ENCODE measurements around the gene MEGF6. TPM values are rescaled to one million over a fixed set of nuclear protein-coding genes. Genes with fewer than 3 reads are reported as not detected.
A peak's percentile ranks its signal among the peaks of the same experiment; 100 is the strongest.

Gene MEGF6
- total and polyA plus RNA-seq, 4 donors: 6.0 to 19.9 (median 15.3) TPM

DNA sequence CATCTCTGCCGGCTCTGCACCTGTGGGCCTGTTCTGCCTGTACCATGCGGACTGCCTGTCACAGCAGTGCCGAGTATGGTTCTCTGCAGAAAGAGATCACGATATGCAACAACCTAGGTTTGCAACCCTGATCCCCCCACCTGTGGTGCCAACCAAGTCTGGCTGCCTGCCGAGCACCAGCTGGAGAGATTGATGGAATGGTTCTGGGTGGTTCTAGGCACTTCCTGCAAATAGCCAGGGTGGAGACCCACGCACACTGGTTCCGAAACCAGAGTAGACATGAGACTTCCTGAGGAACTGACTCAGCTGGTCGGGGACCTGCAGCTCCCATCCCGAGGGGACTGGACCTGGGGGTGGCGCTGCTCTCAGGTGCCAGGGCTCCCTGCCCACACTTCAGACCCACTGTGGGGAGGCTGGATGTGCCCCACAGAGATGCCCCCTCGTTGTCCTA, 18.9 kb upstream of the MEGF6 start:
- H3K9me3 ChIP-seq (ENCODE audit: control insufficient read depth, insufficient read depth, low read length): no peaks in the 10 kb centered on the region
- no peaks in the 10 kb centered on the region for H3K27me3 ChIP-seq (ENCODE audit: control insufficient read depth, insufficient read depth, low read length)
- peaks cover 86% of the 10 kb centered on the region for H3K36me3 ChIP-seq (ENCODE audit: control insufficient read depth, insufficient read depth, low read length)
- no peak overlapping the region for H3K27ac ChIP-seq (ENCODE audit: low read depth, low read length)
- WGBS (ENCODE audit: insufficient coverage): 87% methylated on average over 9 of the region's 11 CpGs
- H3K4me1 ChIP-seq (ENCODE audit: control insufficient read depth, insufficient read depth, low read length): peaks cover 5% of the 10 kb centered on the region
- H3K4me3 ChIP-seq (ENCODE audit: low read depth, low read length): no peak overlapping the region
- no peak for DNase-seq (ENCODE audit: low read depth in 4 of 6, low spot score in 6 of 6)

DNA sequence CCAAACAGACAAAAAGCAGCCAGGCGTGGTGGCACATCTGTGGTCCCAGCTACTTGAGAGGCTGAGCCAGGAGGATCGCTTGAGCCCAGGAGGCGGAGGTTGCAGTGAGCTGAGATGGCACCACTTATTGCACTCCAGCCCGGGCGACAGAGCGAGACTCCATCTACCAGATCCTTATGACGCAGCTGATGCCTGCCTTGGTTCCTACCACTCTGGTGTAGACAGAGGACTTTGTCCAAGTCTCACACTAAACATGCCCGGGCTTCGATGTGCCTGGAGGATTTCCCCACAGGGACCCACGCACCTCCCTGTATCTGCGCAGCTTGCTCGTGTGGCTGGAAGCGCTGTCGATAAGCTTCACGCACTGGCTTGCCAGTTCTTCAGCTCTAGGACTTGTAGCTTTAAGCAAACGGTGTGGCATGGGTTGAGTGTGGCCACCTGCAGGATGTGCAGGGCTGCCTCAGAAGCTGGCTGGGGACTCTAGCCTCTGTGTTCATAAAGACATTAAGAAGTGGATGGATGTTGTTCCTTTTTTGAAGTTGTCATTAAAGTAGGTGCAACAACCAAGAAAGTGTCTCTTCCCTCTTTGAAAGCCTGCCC, 18.4 kb upstream of the MEGF6 start:
- H3K27ac ChIP-seq (ENCODE audit: low read depth, low read length): no peak overlapping the region
- 95% methylated on average over 16 of the region's 16 CpGs for WGBS (ENCODE audit: insufficient coverage)
- no peaks in the 10 kb centered on the region for H3K27me3 ChIP-seq (ENCODE audit: control insufficient read depth, insufficient read depth, low read length)
- no peak overlapping the region for H3K4me3 ChIP-seq (ENCODE audit: low read depth, low read length)
- peaks cover 5% of the 10 kb centered on the region for H3K4me1 ChIP-seq (ENCODE audit: control insufficient read depth, insufficient read depth, low read length)
- DNase-seq (ENCODE audit: low read depth in 4 of 6, low spot score in 6 of 6): no peak
- peaks cover 81% of the 10 kb centered on the region for H3K36me3 ChIP-seq (ENCODE audit: control insufficient read depth, insufficient read depth, low read length)
- no peaks in the 10 kb centered on the region for H3K9me3 ChIP-seq (ENCODE audit: control insufficient read depth, insufficient read depth, low read length)

DNA sequence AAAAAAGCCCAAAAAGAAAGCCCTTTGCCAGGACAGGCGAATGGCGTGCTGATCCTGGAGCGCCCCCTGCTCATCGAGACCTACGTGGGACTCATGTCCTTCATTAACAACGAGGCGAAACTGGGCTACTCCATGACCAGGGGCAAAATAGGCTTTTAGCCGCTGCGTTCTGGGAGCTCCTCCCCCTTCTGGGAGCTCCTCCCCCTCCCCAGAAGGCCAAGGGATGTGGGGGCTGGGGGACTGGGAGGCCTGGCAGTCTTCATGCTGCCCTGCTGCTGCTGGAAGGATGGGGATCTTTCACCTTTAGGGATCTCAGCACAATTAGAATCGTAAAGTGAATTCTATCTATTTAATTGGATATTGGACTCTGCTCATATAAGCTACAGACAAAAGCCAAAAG, 17.1 kb upstream of the MEGF6 start:
- no peak for DNase-seq (ENCODE audit: low read depth in 4 of 6, low spot score in 6 of 6)
- H3K4me3 ChIP-seq (ENCODE audit: low read depth, low read length): no peak overlapping the region
- H3K27ac ChIP-seq (ENCODE audit: low read depth, low read length): no peak overlapping the region
- H3K4me1 ChIP-seq (ENCODE audit: control insufficient read depth, insufficient read depth, low read length): peaks cover 13% of the 10 kb centered on the region
- no peaks in the 10 kb centered on the region for H3K9me3 ChIP-seq (ENCODE audit: control insufficient read depth, insufficient read depth, low read length)
- WGBS (ENCODE audit: insufficient coverage): 81% methylated on average over 8 of the region's 10 CpGs
- no peaks in the 10 kb centered on the region for H3K27me3 ChIP-seq (ENCODE audit: control insufficient read depth, insufficient read depth, low read length)
- H3K36me3 ChIP-seq (ENCODE audit: control insufficient read depth, insufficient read depth, low read length): peaks cover 69% of the 10 kb centered on the region

DNA sequence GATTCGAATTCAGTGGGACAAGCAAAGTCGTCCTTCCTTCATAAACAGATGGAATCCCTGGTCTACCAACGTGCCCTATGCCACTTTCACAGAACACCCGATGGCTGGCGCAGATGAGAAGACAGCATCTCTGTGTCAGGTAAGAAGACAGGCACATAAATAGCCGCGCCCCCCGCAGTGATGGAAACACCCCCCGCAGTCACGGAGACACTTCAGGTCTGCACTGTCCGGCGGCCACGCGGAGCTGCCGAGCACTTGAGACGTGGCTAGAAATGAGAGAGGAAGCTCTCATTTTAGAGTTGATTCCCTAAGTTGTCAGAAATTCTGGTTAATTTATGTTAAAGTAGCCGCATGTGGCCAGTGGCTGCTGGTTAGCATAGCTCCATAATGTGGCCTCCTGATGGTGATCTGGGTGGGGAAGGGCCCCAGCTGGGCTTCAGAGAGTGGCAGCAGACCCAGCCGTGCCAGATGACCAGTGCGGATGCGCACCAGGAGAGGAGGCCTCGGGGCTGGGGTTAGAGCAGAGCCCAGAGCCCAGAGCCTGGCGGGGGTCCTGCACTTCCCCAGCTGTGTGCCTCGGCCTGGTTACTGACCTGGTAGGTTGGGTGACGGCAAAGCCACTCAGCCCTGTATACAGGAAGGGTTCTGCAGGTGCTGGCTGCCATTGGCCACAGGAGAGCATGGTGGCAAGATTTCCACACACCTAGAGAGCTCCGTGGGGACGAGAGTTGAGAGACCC, 16.4 kb upstream of the MEGF6 start:
- peaks cover 61% of the 10 kb centered on the region for H3K36me3 ChIP-seq (ENCODE audit: control insufficient read depth, insufficient read depth, low read length)
- H3K4me1 ChIP-seq (ENCODE audit: control insufficient read depth, insufficient read depth, low read length): peaks cover 21% of the 10 kb centered on the region
- H3K4me3 ChIP-seq (ENCODE audit: low read depth, low read length): no peak overlapping the region
- DNase-seq (ENCODE audit: low read depth in 4 of 6, low spot score in 6 of 6): no peak
- WGBS (ENCODE audit: insufficient coverage): 93% methylated on average over 26 of the region's 26 CpGs
- no peaks in the 10 kb centered on the region for H3K27me3 ChIP-seq (ENCODE audit: control insufficient read depth, insufficient read depth, low read length)
- H3K9me3 ChIP-seq (ENCODE audit: control insufficient read depth, insufficient read depth, low read length): no peaks in the 10 kb centered on the region
- H3K27ac ChIP-seq (ENCODE audit: low read depth, low read length): no peak overlapping the region

DNA sequence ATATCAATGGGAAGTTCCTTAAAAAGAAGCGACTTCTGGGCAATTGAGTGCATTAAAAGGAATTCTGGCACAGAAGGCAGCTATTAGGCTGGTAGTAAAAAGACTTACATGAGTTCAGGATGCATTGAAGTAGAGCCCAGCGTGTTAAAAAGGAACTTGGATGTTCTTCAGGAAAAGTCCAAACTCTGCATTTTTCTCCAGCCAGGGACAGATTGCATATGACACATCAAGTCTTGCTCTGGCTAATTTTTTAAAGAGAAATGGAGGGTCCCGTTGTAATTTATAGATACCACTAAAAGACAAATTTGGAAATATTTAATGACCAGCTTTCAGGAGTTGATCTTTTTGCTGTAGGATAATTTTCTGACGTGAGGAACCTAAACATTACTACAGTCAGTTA, 14.7 kb upstream of the MEGF6 start:
- peaks cover 47% of the 10 kb centered on the region for H3K36me3 ChIP-seq (ENCODE audit: control insufficient read depth, insufficient read depth, low read length)
- 40% methylated on average over 1 of the region's 4 CpGs for WGBS (ENCODE audit: insufficient coverage)
- DNase-seq (ENCODE audit: low read depth in 4 of 6, low spot score in 6 of 6): no peak
- H3K9me3 ChIP-seq (ENCODE audit: control insufficient read depth, insufficient read depth, low read length): no peaks in the 10 kb centered on the region
- H3K27ac ChIP-seq (ENCODE audit: low read depth, low read length): no peak overlapping the region
- no peaks in the 10 kb centered on the region for H3K27me3 ChIP-seq (ENCODE audit: control insufficient read depth, insufficient read depth, low read length)
- H3K4me1 ChIP-seq (ENCODE audit: control insufficient read depth, insufficient read depth, low read length): peaks cover 24% of the 10 kb centered on the region
- H3K4me3 ChIP-seq (ENCODE audit: low read depth, low read length): peak overlapping the region; percentile 41

DNA sequence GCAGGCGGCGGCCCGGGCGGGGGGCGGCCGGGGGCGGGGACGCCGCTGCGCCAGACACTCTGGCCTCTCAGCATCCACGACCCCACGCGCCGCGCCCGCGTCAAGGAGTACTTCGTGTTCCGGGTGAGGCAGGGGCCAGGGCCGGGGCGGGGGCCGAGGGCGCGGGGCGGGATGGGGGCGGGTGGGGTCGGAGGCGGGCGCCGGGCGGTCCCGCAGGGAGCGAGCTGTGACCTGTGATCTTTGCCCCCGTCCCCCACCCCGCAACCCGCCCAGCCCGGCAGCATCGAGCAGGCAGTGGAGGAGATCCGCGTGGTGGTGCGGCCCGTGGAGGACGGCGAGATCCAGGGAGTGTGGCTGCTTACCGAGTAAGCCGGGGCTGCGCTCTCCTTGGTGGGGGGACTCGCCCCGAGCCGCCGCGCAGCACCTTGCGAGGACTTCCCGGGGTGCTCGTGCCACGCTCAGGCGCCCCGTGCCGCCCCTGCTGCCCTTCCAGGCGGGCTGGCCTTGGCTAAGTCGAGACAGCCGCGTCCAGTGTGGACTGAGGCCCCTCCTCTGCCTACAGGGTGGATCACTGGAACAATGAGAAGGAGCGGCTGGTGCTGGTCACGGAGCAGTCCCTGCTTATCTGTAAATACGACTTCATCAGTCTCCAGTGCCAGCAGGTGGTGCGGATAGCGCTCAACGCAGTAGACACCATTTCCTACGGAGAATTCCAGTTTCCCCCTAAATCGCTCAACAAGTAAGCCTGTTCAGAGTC, 14.0 kb upstream of the MEGF6 start:
- Histone ChIP-seq H3K4me3 (ENCODE audit: low read depth, low read length) (peak overlapping the region; percentile 41), H3K36me3 (ENCODE audit: control insufficient read depth, insufficient read depth, low read length) (peaks cover 40% of the 10 kb centered on the region), H3K9me3 (ENCODE audit: control insufficient read depth, insufficient read depth, low read length) (no peaks in the 10 kb centered on the region), H3K27me3 (ENCODE audit: control insufficient read depth, insufficient read depth, low read length) (no peaks in the 10 kb centered on the region), H3K27ac (ENCODE audit: low read depth, low read length) (no peak overlapping the region), H3K4me1 (ENCODE audit: control insufficient read depth, insufficient read depth, low read length) (peaks cover 24% of the 10 kb centered on the region)
- DNase-seq (ENCODE audit: low read depth in 4 of 6, low spot score in 6 of 6): peak in 2 of 6 donors; percentile 19 to 32
- 1% methylated on average over 51 of the region's 71 CpGs for WGBS (ENCODE audit: insufficient coverage)

DNA sequence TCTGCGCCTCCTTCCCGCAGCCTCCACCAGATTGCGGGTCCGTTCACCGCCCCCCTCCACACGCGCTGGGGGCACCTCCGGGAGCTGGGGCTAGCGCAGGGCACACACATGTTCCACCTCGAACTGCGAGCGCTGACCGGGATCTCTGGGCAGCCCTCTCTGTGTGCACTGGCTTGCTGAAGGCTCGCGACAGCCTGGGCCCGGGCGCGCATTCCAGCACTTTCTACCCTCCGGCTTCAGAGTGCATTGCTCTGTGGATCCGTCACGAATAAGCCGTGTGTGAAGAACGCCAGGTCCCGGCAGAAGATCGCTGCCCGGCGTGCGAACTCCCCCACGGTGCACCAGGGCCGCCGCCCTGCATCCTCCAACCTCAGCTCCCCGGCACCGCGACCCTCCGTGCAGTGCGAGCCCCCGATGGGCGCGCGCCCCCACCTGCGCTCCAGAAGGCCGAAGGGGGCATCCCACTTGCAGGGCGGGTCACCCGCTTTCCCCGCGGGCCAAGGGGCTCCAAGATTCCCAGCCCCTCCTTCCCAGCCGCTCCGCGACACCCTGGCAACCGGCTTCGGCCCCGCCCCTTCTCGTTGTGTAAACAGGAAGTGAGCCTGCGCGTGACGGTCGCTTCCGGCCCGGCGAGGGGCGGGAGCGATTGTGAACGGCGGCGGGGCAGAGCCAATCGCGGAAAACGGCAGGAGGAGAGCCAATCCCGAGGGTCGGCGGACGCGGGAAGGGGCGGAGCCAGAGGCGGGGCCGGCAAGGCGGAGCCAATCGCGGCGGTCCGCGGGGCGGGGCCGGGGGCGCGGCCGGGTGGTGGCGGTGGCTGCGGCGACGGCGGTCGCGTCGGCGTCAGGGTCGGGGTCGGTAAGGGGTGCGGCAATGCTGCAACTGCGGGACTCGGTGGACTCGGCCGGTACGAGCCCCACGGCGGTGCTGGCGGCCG, 13.2 kb upstream of the MEGF6 start, which contains the start of gene TPRG1L:
Gene TPRG1L, plus strand, starts transcription at position 816 of the 937 bp plus-strand sequence. Its CDS starts 58 bp downstream, at position 874.
- peak within 1 kb of the TSS; percentile 83 for H3K4me3 ChIP-seq (ENCODE audit: low read depth, low read length)
- H3K4me1 ChIP-seq (ENCODE audit: control insufficient read depth, insufficient read depth, low read length): peaks cover 24% of the 10 kb centered on the region
- peaks cover 32% of the 10 kb centered on the region for H3K36me3 ChIP-seq (ENCODE audit: control insufficient read depth, insufficient read depth, low read length)
- WGBS (ENCODE audit: insufficient coverage): under 1% methylated on average over 103 of the region's 108 CpGs
- no peaks in the 10 kb centered on the region for H3K9me3 ChIP-seq (ENCODE audit: control insufficient read depth, insufficient read depth, low read length)
- peak within 1 kb of the TSS; percentile 40 for H3K27ac ChIP-seq (ENCODE audit: low read depth, low read length)
- no peaks in the 10 kb centered on the region for H3K27me3 ChIP-seq (ENCODE audit: control insufficient read depth, insufficient read depth, low read length)
- DNase-seq (ENCODE audit: low read depth in 4 of 6, low spot score in 6 of 6): peak; percentile 92 to 99 (median 96)

DNA sequence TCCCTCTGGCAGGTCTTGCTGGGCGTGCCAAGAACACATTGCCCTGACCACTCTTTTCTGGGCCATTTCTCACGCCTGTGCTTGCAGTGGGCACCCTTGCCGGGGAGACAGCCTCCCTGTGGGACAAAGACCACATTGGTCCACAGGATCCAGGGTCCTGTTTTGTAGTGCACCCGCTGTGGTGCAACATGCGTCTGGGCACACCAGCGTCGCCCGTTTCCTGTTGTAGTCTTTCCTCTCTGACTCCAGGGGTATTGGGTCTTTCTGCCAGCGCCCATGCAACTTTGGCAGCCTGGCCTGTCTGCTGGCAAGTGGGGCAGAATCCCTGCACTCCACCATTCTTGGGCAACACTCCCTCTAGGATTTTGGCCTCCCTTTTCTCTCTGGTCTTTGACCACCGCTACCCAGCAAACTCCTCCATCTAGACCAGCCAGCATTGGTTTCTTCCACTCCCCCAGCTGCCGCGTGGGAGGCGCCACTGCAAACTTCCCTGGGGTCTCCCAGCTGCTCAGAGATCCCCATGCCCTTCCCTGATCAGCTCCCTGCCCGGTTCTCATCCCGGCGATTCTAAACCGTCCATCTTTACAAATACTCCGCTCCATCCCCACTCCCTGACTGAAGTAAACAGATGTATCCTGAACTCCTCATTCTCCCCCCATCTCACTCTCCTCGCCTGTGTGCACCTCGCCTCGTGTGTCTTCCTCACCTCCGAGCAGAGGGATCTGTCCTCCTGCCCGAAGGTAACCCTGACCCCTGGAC, 12.3 kb upstream of the MEGF6 start:
- 34% methylated on average over 23 of the region's 23 CpGs for WGBS (ENCODE audit: insufficient coverage)
- H3K27ac ChIP-seq (ENCODE audit: low read depth, low read length): no peak overlapping the region
- H3K4me3 ChIP-seq (ENCODE audit: low read depth, low read length): peak overlapping the region; percentile 83
- H3K4me1 ChIP-seq (ENCODE audit: control insufficient read depth, insufficient read depth, low read length): peaks cover 31% of the 10 kb centered on the region
- no peaks in the 10 kb centered on the region for H3K9me3 ChIP-seq (ENCODE audit: control insufficient read depth, insufficient read depth, low read length)
- DNase-seq (ENCODE audit: low read depth in 4 of 6, low spot score in 6 of 6): no peak
- peaks cover 25% of the 10 kb centered on the region for H3K36me3 ChIP-seq (ENCODE audit: control insufficient read depth, insufficient read depth, low read length)
- H3K27me3 ChIP-seq (ENCODE audit: control insufficient read depth, insufficient read depth, low read length): no peaks in the 10 kb centered on the region
